Neural cell (in vitro differentiated cells): ENCODE results near the gene HOXC9. TPM values are rescaled to one million over a fixed set of nuclear protein-coding genes. Genes with fewer than 3 reads are reported as not detected.

Experiments
- H2AFZ ChIP-seq: fragments of 200-600, 300-800 bp; sonication (generic), shearing (Covaris generic); 2 replicates; pipeline ENCODE4 v1.6.0; 2014; ENCODE audit warnings: low read depth, mild to moderate bottlenecking, antibody characterized with exemption, low read length, moderate library complexity
- H3F3A ChIP-seq: fragments of 200-600 bp; shearing (Covaris generic); 2 replicates; pipeline ENCODE4 v1.6.1; 2016; ENCODE audit warnings: mild to moderate bottlenecking, moderate library complexity, mixed read lengths, antibody characterized with exemption, low read length; ENCODE audit not compliant: insufficient read depth, poor library complexity, severe bottlenecking
- H3K27ac ChIP-seq: fragments of 200-600, 300-800 bp; sonication (generic), shearing (Covaris generic); 2 replicates; pipeline ENCODE4 v1.5.1; 2014; ENCODE audit warnings: mild to moderate bottlenecking, low read length, moderate library complexity
- H3K27me3 ChIP-seq: fragments of 300-800, 200-600 bp; sonication (generic), shearing (Covaris generic); 2 replicates; pipeline ENCODE4 v1.6.0; 2014; ENCODE audit warnings: mild to moderate bottlenecking, low read depth, low read length, moderate library complexity; ENCODE audit not compliant: insufficient read depth
- H3K36me3 ChIP-seq: fragments of 300-800, 200-600 bp; sonication (generic), shearing (Covaris generic); 2 replicates; pipeline ENCODE4 v1.5.1; 2014; ENCODE audit warnings: mild to moderate bottlenecking, antibody characterized with exemption, low read length, moderate library complexity; ENCODE audit not compliant: insufficient read depth
- H3K4me2 ChIP-seq: fragments of 300-800, 200-600 bp; sonication (generic), shearing (Covaris generic); 2 replicates; pipeline ENCODE4 v1.6.0; 2014; ENCODE audit warnings: mild to moderate bottlenecking, low read length
- H3K4me3 ChIP-seq: fragments of 300-800, 200-600 bp; sonication (generic), shearing (Covaris generic); 2 replicates; pipeline ENCODE4 v1.5.1; 2014; ENCODE audit warnings: mild to moderate bottlenecking, low read length, moderate library complexity
- H3K79me2 ChIP-seq: fragments of 200-600 bp; shearing (Covaris generic); replicated peaks from 2 replicates; pipeline ENCODE4 v1.6.0; 2014; ENCODE audit warnings: mild to moderate bottlenecking, low read length, moderate library complexity; ENCODE audit not compliant: insufficient read depth
- H3K9ac ChIP-seq: fragments of 300-800, 200-600 bp; sonication (generic), shearing (Covaris generic); 2 replicates; pipeline ENCODE4 v1.6.1; 2016; ENCODE audit warnings: mild to moderate bottlenecking, low read length, mixed read lengths
- H3K9me2 ChIP-seq: fragments of 200-600 bp; shearing (Covaris generic); 2 replicates; pipeline ENCODE4 v1.6.1; 2016; ENCODE audit warnings: mild to moderate bottlenecking, low read length, mixed read lengths; ENCODE audit not compliant: insufficient read depth
- H3K9me3 ChIP-seq: fragments of 200-600, 300-800 bp; sonication (generic), shearing (Covaris generic); 2 replicates; pipeline ENCODE4 v1.6.1; 2016; ENCODE audit warnings: mild to moderate bottlenecking, mixed run types, low read length, moderate library complexity, mixed read lengths
- H4K20me1 ChIP-seq: fragments of 200-600 bp; shearing (Covaris generic); 2 replicates; pipeline ENCODE4 v1.6.1; 2016; ENCODE audit warnings: mild to moderate bottlenecking, mixed run types; ENCODE audit not compliant: insufficient read depth
- CTCF ChIP-seq: fragments of 450-650 bp; IDR thresholded peaks from 2 replicates; pipeline ENCODE4 v1.5.1; 2014; ENCODE audit warnings: antibody characterized with exemption, mild to moderate bottlenecking, moderate library complexity; ENCODE audit not compliant: poor library complexity, severe bottlenecking
- EP300 ChIP-seq: fragments of 450-650 bp; conservative IDR thresholded peaks from 2 replicates; pipeline ENCODE4 v1.6.1; 2014; ENCODE audit warnings: antibody characterized with exemption, mild to moderate bottlenecking, moderate library complexity; ENCODE audit not compliant: poor library complexity, severe bottlenecking
- EZH2 ChIP-seq: fragments of 200-600, 300-800 bp; shearing (Covaris generic), sonication (generic); IDR thresholded peaks from 2 replicates; pipeline ENCODE4 v1.6.1; 2014; ENCODE audit warnings: antibody characterized with exemption, low read length, borderline replicate concordance, mild to moderate bottlenecking; ENCODE audit not compliant: insufficient read depth, poor library complexity, severe bottlenecking
- MXI1 ChIP-seq: fragments of 450-650 bp; conservative IDR thresholded peaks from 2 replicates; pipeline ENCODE4 v1.6.1; 2014; ENCODE audit warnings: antibody characterized with exemption, mild to moderate bottlenecking; ENCODE audit not compliant: poor library complexity, severe bottlenecking
- POLR2AphosphoS5 ChIP-seq: IDR thresholded peaks from 2 replicates; pipeline ENCODE4 v1.6.1; 2012
- RAD21 ChIP-seq: fragments of 450-650 bp; conservative IDR thresholded peaks from 2 replicates; pipeline ENCODE4 v1.6.1; 2014; ENCODE audit warnings: antibody characterized with exemption, mild to moderate bottlenecking, moderate library complexity
- SMC3 ChIP-seq: fragments of 450-650 bp; conservative IDR thresholded peaks from 2 replicates; pipeline ENCODE4 v1.6.1; 2014; ENCODE audit warnings: antibody characterized with exemption, mild to moderate bottlenecking, moderate library complexity; ENCODE audit not compliant: poor library complexity
- TAF1 ChIP-seq: IDR thresholded peaks from 2 replicates; pipeline ENCODE4 v1.6.1; 2012; ENCODE audit warnings: low read depth
- polyA plus RNA-seq: library from polyadenylated mRNA; depleted of rRNA; stranded (reverse); fragments of >200 nt; gene quantifications from 2 replicates; pipeline ENCODE4 v1.2.3, GENCODE V29; 2014
- TF ChIP-seq, protein P1 (sequence below): IDR thresholded peaks from 2 replicates; pipeline ENCODE4 v1.6.1; 2012; ENCODE audit warnings: borderline replicate concordance

Gene HOXC9
- polyA plus RNA-seq, 1 donor from 2014 or later: not detected

DNA sequence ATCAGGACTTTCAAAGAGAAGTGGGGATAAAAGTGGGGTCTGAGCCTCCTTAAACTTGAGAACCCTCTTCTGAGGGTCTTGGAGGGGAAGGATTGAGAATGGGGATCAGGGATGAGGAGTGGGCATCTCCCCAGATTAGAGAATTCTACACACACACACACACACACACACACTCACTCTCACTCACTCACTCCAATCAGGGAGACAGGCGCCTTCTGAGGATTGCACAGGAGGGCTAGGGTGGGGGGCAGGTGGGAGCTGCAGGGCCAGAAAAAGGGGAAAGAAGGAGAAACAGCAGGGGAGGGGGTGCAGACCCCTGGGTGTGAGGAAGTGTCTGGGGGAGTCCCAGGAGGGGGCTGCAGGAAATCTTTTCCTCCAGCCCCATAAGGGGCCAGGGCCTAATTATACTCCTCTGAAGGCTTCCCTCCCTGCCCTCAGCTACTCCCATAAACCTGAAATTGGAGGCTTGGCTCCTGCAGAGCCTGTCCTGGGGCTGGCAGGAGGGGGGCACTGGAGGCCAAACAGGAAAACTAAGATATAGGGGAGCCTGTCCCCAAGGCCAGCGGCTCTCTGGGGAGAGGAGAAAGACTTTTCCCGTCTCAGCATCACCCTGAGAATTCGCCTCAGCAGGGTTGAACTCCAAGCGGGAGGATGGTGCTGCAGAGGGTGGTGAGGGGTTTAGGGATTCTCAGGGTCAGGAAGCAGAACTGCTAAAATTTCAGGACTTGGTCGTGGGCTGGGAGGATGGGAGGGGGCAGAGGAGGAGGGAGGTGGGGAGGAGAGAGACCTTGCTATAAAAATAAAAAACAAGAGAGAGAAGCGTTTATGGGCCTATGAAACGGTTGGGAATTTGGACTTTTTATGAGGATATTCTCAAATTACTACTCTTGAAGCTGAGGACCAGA is 1.6 kb downstream of the HOXC9 start:
- H3K4me2 ChIP-seq: no peak overlapping the region
- no peak overlapping the region for H3K27ac ChIP-seq
- peaks cover 100% of the 10 kb centered on the region for H3K27me3 ChIP-seq
- no peaks in the 10 kb centered on the region for H3K9me2 ChIP-seq
- no peaks in the 10 kb centered on the region for H3K79me2 ChIP-seq
- H3K36me3 ChIP-seq: no peaks in the 10 kb centered on the region
- no peak overlapping the region for H2AFZ ChIP-seq
- no peaks in the 10 kb centered on the region for H3K9me3 ChIP-seq
- H3K4me3 ChIP-seq: no peak overlapping the region
- H3F3A ChIP-seq: no peaks in the 10 kb centered on the region
- H3K9ac ChIP-seq: no peak overlapping the region
- no peaks in the 10 kb centered on the region for H4K20me1 ChIP-seq
- TF ChIP-seq SMC3 (no peak), TAF1 (no peak), POLR2AphosphoS5 (no peak), MXI1 (no peak), CTCF (no peak), EZH2 (no peak), RAD21 (no peak), EP300 (no peak)
- TF ChIP-seq, protein P1, sequence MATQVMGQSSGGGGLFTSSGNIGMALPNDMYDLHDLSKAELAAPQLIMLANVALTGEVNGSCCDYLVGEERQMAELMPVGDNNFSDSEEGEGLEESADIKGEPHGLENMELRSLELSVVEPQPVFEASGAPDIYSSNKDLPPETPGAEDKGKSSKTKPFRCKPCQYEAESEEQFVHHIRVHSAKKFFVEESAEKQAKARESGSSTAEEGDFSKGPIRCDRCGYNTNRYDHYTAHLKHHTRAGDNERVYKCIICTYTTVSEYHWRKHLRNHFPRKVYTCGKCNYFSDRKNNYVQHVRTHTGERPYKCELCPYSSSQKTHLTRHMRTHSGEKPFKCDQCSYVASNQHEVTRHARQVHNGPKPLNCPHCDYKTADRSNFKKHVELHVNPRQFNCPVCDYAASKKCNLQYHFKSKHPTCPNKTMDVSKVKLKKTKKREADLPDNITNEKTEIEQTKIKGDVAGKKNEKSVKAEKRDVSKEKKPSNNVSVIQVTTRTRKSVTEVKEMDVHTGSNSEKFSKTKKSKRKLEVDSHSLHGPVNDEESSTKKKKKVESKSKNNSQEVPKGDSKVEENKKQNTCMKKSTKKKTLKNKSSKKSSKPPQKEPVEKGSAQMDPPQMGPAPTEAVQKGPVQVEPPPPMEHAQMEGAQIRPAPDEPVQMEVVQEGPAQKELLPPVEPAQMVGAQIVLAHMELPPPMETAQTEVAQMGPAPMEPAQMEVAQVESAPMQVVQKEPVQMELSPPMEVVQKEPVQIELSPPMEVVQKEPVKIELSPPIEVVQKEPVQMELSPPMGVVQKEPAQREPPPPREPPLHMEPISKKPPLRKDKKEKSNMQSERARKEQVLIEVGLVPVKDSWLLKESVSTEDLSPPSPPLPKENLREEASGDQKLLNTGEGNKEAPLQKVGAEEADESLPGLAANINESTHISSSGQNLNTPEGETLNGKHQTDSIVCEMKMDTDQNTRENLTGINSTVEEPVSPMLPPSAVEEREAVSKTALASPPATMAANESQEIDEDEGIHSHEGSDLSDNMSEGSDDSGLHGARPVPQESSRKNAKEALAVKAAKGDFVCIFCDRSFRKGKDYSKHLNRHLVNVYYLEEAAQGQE: no peak

DNA sequence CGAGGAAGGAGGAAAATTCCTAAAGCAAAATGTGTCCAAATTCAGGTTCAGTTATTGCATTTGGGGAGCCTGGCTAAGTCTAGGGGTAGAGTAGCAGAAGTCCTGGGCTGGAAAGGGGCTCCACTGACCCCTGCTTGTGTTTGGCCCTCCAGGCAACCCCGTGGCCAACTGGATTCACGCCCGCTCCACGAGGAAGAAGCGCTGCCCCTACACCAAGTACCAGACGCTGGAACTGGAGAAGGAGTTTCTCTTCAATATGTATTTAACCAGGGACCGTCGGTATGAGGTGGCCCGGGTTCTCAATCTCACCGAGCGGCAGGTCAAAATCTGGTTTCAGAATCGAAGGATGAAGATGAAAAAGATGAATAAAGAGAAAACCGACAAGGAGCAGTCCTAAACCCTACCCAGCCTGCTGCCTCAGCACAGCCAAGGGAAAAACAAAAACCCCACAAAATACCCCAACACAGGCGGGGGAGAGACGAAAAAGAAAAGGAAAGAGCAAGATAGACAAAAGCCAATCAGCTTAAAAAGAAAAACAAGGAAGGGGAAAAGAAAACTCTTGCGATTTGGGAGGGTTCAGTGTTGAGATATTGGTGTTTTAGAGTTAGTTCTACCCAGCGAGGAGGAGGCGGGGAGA is 2.4 kb downstream of the HOXC9 start:
- Histone ChIP-seq H3K79me2 (no peaks in the 10 kb centered on the region), H4K20me1 (no peaks in the 10 kb centered on the region), H3K9me2 (no peaks in the 10 kb centered on the region), H3F3A (no peaks in the 10 kb centered on the region), H3K4me3 (no peak overlapping the region), H3K27ac (no peak overlapping the region), H3K9me3 (no peaks in the 10 kb centered on the region), H3K36me3 (no peaks in the 10 kb centered on the region), H2AFZ (no peak overlapping the region), H3K9ac (no peak overlapping the region), H3K27me3 (peaks cover 100% of the 10 kb centered on the region), H3K4me2 (no peak overlapping the region)
- TF ChIP-seq, protein P1: no peak
- no peak for TF ChIP-seq EZH2
- no peak for TF ChIP-seq TAF1
- no peak for TF ChIP-seq MXI1
- no peak for TF ChIP-seq RAD21
- no peak for TF ChIP-seq SMC3
